PC-3 (cell line): ENCODE measurements around the gene TXLNA.
"Not testable (repeated sequence)": the region's sequence is repeated elsewhere in the genome, so short reads cannot be mapped to it uniquely, and the experiment has no call there.

ENCODE experiments used
- EZH2 ChIP-seq: fragments of 300-600 bp; sonication (generic); IDR thresholded peaks from one replicate; pipeline ENCODE4 v1.6.1; 2017; ENCODE audit warnings: antibody characterized with exemption, mild to moderate bottlenecking, low read length; ENCODE audit not compliant: unreplicated experiment
- EZH2phosphoT487 ChIP-seq: fragments of 300-600 bp; sonication (generic); IDR thresholded peaks from 2 replicates; pipeline ENCODE4 v1.6.1; 2018; ENCODE audit warnings: mild to moderate bottlenecking, antibody characterized with exemption, low read length, borderline replicate concordance
- TF ChIP-seq, protein P1 (sequence below): fragments of 300-600 bp; sonication (generic); conservative IDR thresholded peaks from 2 replicates; pipeline ENCODE4 v1.5.1; 2017; ENCODE audit warnings: antibody characterized with exemption, low read depth, mild to moderate bottlenecking, low read length

DNA sequence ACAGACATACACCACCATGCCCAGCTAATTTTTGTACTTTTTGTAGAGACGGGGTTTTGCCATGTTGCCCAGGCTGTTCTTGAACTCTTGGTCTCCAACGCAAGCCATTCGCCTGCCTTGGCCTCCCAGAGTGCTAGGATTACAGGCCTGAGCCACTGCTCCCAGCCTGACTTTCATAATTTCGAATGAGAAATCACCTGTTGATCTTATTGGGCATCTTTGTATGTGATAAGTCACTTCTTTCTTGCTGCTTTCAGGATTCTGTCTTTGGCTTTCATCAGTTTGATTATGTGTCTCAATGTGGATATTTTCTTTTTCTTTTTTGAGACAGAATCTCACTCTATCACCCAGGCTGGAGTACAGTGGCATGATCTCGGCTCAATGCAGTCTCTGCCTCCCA, 31.7 kb upstream of the TXLNA start:
- TF ChIP-seq EZH2phosphoT487, EZH2: not testable (repeated sequence)
- TF ChIP-seq, protein P1, sequence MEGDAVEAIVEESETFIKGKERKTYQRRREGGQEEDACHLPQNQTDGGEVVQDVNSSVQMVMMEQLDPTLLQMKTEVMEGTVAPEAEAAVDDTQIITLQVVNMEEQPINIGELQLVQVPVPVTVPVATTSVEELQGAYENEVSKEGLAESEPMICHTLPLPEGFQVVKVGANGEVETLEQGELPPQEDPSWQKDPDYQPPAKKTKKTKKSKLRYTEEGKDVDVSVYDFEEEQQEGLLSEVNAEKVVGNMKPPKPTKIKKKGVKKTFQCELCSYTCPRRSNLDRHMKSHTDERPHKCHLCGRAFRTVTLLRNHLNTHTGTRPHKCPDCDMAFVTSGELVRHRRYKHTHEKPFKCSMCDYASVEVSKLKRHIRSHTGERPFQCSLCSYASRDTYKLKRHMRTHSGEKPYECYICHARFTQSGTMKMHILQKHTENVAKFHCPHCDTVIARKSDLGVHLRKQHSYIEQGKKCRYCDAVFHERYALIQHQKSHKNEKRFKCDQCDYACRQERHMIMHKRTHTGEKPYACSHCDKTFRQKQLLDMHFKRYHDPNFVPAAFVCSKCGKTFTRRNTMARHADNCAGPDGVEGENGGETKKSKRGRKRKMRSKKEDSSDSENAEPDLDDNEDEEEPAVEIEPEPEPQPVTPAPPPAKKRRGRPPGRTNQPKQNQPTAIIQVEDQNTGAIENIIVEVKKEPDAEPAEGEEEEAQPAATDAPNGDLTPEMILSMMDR, result not testable (repeated sequence)
